Stimulated activated CD8-positive, alpha-beta memory T cell treated with anti-CD3 and anti-CD28 coated beads, Interleukin-2, amount 100 ng/mL, for 1 hour (primary cell): ENCODE data around the gene TRIM22.

Experiments
- DNase-seq, 2 donors: peaks; one replicate each; pipeline ENCODE4 v3.0.0-alpha.2; 2020; ENCODE audit warnings: low read depth in 2 of 2

TRIM22 gene

DNA sequence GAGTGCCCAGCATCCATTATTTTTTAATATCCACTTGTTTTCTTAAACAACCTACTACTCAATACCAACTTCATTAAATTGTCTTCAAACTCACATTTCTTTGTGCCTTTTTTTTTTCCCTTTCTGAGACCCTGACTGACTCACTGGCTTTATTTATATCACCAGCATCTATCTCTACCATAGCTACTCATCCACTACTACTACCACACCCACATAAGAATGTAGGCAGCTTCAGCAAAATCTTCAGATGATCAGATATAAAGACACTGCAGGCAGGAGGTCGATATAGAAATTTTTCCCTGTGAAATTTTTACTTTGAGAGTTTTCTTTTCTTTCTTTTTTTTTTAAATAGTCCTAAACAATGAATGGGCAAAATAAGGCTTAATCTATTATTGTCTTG, 48.8 kb downstream of the TRIM22 start:
- no peak for DNase-seq

DNA sequence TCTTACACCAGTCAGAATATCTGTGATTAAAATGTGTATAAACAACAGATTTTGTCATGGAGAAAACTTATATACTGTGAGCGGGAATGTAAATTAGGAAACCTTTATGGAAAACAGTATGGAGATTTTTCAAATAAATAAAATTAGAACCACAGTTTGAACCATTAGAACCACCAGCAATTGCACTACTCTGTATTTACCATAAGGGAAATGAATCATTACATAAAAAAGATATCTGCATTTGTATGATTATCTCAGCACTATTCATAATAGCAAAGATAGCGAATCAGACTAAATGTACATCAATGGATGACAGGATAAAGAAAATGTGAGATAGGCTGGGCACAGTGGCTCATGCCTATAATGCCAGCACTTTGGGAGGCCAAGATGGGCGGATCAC, 57.0 kb downstream of the TRIM22 start:
- no peak for DNase-seq

DNA sequence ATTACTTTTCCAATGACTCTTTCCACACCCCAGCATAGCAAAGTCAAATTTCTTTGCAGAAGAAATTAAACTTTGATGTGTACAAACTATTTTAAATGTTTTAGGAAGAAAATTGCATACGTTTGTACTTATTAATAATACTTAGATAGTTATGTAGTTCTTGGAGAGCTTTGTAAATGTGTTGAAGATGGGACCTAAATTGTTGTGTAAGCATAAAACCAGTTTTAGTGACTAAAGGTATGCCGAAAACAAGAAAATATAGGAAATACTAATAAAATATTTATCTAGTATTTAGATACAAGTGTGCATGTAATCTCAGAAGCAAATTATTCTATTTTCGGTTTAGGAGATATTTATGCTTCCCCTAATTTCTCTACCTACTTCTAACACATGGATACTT, 60.2 kb downstream of the TRIM22 start:
- no peak for DNase-seq

DNA sequence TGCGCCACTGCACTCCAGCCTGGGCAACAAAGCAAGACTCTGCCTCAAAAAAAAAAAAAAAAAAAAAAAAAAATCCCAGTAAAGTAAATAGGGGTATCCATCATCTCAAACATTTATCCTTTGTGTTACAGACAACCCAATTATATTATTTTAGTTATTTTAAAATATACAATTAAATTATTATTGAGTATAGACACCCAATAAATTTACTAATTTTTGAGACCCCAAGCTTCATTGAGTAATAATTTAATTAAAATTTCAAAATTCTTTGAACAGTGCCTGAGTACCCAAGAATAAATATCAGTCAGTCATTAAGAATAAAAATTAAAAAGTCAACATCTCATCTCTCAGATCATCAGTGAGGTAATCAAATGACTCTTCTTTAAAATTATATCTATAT, 64.4 kb downstream of the TRIM22 start, which contains the start of gene OR52N4:
Gene OR52N4, plus strand, starts transcription at position 301 of the 400 bp plus-strand sequence. CDS start 498 bp downstream, outside the sequence.
- DNase-seq = no peak
